ENCODE results near the gene MEIKIN. TPM values are rescaled to one million over a fixed set of nuclear protein-coding genes. Genes with fewer than 3 reads are reported as not detected.

Gene MEIKIN
- total and polyA plus RNA-seq, 7 donors, result 0.31 TPM; not detected in 6

DNA sequence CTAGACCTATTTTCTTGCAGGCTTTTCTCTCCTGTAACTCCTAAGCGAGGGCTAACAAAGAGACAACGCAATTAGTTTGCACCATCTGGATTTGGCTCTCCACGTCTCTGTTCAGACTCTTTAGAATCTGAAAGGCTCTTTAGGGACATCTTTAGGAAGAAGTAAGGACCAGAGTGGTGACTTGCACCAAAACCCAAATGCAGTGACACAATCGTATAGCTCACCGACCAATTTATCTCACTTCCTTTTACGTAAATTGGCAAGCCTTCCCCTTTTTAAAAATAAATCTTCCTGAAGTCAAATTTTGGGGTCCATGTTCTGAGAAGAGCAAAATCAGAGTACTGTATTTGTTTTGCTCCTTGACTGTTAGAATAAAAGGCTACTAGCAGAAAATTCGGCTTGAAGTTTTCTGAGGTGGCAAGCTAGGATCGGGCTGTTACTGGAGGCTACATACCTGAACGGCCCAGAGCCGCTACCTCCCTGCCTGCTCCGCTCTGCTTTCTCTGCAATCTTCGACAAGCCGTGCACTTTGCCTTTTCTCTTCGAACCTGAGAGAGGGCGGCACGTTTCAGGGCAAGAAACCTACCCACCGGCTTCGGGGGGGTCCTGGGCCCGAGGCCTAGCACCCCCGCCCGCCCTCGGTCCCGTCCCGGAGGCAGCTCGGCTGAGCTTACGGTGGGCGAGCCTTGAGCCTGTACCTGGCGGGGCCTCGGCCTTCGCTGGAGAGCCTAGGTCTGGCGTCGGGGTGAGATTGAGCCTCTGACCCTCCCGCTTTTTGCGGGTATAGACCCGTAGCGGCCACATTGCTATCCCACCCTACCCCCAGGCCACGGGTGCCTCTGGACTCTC lies 537 bp downstream of the MEIKIN start:
- H3K36me3 ChIP-seq, result no peaks in the 10 kb centered on the region
- intact Hi-C loops (cut with DNase I), result no loop called here
- no peaks in the 10 kb centered on the region for H3K4me1 ChIP-seq
- H3K27ac ChIP-seq, result no peak overlapping the region
- H3K27me3 ChIP-seq, result no peaks in the 10 kb centered on the region
- TF ChIP-seq, protein P1, sequence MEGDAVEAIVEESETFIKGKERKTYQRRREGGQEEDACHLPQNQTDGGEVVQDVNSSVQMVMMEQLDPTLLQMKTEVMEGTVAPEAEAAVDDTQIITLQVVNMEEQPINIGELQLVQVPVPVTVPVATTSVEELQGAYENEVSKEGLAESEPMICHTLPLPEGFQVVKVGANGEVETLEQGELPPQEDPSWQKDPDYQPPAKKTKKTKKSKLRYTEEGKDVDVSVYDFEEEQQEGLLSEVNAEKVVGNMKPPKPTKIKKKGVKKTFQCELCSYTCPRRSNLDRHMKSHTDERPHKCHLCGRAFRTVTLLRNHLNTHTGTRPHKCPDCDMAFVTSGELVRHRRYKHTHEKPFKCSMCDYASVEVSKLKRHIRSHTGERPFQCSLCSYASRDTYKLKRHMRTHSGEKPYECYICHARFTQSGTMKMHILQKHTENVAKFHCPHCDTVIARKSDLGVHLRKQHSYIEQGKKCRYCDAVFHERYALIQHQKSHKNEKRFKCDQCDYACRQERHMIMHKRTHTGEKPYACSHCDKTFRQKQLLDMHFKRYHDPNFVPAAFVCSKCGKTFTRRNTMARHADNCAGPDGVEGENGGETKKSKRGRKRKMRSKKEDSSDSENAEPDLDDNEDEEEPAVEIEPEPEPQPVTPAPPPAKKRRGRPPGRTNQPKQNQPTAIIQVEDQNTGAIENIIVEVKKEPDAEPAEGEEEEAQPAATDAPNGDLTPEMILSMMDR (IDR thresholded peaks at IDR 0.05), result no peak
- TF ChIP-seq POLR2A (IDR thresholded peaks at IDR 0.05), result no peak
- no peak for TF ChIP-seq EP300 (IDR thresholded peaks at IDR 0.05)
- TF ChIP-seq POLR2AphosphoS5 (IDR thresholded peaks at IDR 0.05), result no peak
- no peaks in the 10 kb centered on the region for H3K9me3 ChIP-seq
- H3K4me3 ChIP-seq, result no peak overlapping the region
- no peak for DNase-seq
- 88 to 90% methylated on average over 37 of the region's 37 CpGs for WGBS, 2 donors

DNA sequence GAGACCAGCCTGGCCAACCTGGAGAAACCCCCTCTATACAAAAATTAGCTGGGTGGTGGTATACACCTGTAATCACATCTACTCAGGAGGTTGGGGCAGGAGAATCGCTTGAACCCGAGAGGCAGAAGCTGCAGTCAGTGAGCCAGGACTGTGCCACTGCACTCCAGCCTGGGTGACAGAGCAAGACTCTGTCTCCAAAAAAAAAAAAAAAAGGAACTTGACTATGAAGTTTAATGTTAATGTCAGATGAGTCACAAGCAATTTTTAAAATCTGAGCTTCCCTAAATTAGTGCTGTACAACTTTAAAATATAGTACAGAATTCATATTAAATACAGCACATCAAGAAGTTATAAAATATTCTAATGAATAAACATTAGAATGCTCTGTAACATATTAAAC lies 1.5 kb downstream of the MEIKIN start:
- no peaks in the 10 kb centered on the region for H3K9me3 ChIP-seq

DNA sequence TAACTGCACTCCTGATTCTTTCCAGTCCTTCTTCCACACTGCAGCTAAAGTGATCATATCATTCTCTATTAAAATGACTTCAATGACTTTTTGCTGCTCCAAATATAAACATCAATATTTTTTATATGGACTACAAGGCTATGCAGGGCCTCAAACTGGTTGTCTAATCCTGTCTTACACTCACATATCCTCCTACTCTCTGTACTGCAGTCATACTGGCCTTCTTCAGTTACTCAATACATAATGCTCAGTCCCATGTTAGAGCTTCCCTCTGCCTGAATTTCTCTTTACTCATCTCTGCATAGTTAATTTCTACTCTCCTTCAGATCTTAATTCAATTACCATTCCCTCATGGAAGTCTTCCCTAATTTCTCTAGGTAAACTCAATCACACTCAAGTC lies 3.4 kb downstream of the MEIKIN start:
- DNase-seq, result no peak
- Histone ChIP-seq H3K27ac (no peak overlapping the region), H3K27me3 (no peaks in the 10 kb centered on the region), H3K4me3 (no peak overlapping the region), H3K4me1 (no peaks in the 10 kb centered on the region), H3K36me3 (no peaks in the 10 kb centered on the region), H3K9me3 (no peaks in the 10 kb centered on the region)
- TF ChIP-seq POLR2AphosphoS5 (IDR thresholded peaks at IDR 0.05), result no peak
- TF ChIP-seq, protein P1 (IDR thresholded peaks at IDR 0.05), result no peak
- TF ChIP-seq POLR2A (IDR thresholded peaks at IDR 0.05), result no peak
- no peak for TF ChIP-seq EP300 (IDR thresholded peaks at IDR 0.05)
- intact Hi-C loops (cut with DNase I), result no loop called here

More for the DNA sequence above, 1.5 kb downstream of the MEIKIN start:
- H3K36me3 ChIP-seq, result no peaks in the 10 kb centered on the region
- no peaks in the 10 kb centered on the region for H3K4me1 ChIP-seq
- no peak overlapping the region for H3K4me3 ChIP-seq
- no peaks in the 10 kb centered on the region for H3K27me3 ChIP-seq
- TF ChIP-seq EP300 (IDR thresholded peaks at IDR 0.05) (no peak), POLR2A (IDR thresholded peaks at IDR 0.05) (no peak), POLR2AphosphoS5 (IDR thresholded peaks at IDR 0.05) (no peak)
- TF ChIP-seq, protein P1 (IDR thresholded peaks at IDR 0.05), result no peak
- 91 to 96% methylated on average over 2 of the region's 2 CpGs for WGBS, 2 donors
- no peak for DNase-seq
- intact Hi-C loops (cut with DNase I), result no loop called here
- H3K27ac ChIP-seq, result no peak overlapping the region

DNA sequence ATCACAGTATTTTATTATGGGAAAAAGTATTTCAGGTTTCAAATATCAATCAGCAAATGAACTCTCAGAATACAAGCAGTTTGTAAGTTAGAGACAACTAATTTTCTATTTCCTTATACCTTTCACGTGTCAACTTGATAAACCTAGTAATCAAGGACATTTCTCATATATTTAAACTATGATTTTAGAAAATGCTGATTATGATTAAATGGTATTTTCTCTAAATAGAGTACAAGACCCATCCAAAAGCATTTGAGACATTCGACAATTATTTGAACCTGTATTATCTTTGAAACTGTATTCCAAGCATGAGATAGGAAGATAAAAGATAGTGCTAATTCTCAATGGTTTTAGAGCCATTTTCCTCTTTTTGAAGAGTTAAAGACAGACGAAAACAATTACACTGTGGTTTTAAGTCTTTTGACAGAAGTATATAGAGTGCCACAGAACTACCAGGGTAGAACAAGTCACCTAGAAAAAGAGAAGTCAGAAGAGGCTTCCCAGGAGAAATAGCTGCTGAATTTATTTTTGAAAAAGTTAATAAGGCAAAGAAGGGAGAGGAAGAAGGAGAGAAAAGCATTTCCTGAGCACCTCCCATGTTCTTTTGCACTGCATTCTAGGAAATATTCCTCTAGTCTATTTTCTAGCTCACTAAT lies 5.6 kb downstream of the MEIKIN start:
- no peak for TF ChIP-seq POLR2A (IDR thresholded peaks at IDR 0.05)
- TF ChIP-seq EP300 (IDR thresholded peaks at IDR 0.05), result no peak
- TF ChIP-seq, protein P1 (IDR thresholded peaks at IDR 0.05), result no peak
- no peak for TF ChIP-seq POLR2AphosphoS5 (IDR thresholded peaks at IDR 0.05)
- DNase-seq, result no peak
- H3K9me3 ChIP-seq, result no peaks in the 10 kb centered on the region
- no peak overlapping the region for H3K4me3 ChIP-seq
- intact Hi-C loops (cut with DNase I), result no loop called here
- no peak overlapping the region for H3K27ac ChIP-seq
- H3K4me1 ChIP-seq, result no peaks in the 10 kb centered on the region
- WGBS, 2 donors, result 48 to 72% methylated on average over 3 of the region's 3 CpGs
- H3K36me3 ChIP-seq, result no peaks in the 10 kb centered on the region
- H3K27me3 ChIP-seq, result no peaks in the 10 kb centered on the region

Data from sigmoid colon (tissue), 7 donors.